ENCODE data around the gene ARG2.
"Not testable (repeated sequence)": the region's sequence is repeated elsewhere in the genome, so short reads cannot be mapped to it uniquely, and the experiment has no call there.

Gene ARG2

GRCh38 chr14:67586369-67586768 is 33.4 kb upstream of the ARG2 start:
- no peak for DNase-seq

- DNase-seq = no peak
Observed at GRCh38 chr14:67589204-67589770, 30.4 kb upstream of the ARG2 start.

- not testable (repeated sequence) for DNase-seq
Observed at GRCh38 chr14:67593650-67594049, 26.1 kb upstream of the ARG2 start.

GRCh38 chr14:67595392-67595791 is 24.3 kb upstream of the ARG2 start:
- DNase-seq = no peak

DNA sequence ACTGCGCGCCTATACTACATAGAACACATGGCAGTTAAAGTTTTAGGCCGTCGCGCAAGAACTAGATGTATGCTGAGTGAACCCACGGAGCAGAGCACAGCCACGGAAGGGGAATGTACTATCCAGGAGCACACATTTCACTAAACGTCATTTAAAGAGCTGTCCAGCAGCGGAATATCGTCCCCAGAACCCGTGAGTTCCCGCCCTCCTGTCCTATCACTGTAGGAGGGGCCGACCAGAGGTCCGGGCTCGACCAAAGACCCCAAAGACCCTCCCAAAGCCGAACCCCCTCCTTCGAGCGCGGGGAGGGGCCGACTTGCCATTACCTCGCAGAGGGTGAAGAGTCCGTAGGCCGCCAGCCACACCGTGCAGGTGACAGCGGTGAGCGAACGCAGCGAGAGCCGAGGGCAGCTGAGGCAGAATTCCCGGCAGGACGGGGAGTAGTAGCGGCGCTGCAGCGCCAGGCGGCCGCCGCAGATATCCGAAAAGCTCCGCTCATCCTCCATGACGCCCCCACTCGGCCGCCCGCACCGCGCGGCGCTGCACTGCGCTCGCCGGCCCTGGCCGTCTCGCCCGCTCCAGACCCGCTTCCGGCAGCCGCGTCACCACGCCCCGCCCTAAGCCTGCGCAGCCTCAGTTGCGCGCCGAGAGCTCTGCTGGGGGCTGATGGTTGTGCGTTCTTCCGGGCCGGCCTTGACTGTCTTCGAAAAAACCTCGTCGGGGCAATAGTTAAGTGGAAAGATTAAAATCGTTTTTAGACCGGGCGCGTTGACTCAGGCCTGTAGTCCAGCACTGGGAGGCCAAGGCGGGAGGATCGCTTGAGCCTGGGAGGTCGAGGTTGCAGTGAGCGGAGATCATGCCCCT is 19.8 kb upstream of the ARG2 start, which contains the start of gene PIGH:
Gene PIGH, minus strand, starts transcription at position 571 of the 864 bp plus-strand sequence. Its CDS starts 65 bp downstream, at position 506.
- DNase-seq = peak; percentile 87 to 92

DNA sequence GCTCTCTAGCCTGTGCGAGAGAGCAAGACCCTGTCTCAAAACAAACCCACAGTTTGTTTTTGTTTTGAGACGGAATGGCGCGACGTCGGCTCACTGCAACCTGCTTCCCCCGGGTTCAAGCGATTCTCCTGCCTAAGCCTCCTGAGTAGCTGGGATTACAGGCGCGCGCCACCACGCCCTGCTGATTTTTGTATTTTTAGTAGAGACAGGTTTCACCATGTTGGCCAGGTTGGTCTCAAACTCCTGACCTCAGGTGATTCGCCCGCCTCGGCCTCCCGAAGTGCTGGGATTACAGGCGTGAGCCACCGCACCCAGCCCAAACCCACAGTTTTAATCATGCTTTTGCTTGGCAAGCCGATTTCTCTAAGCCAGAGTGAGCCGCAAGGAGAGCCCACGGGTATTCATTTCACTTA is 19.2 kb upstream of the ARG2 start:
- DNase-seq = not testable (repeated sequence)

DNA sequence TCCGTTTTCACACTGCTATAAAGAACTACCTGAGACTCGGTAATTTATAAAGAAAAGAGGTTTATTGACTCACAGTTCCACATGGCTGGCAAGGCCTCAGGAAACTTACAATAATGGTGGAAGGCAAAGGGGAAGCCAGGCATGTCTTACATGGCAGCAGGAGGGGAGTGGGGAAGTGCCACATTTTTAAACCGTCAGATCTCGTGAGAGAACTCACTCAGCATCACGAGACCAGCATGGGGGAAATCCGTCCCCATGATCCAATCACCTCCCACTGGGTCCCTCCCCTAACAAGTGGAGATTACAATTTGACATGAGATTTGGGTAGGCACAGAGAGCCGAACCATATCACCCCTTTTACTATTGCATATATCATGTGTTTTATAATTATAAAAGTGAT is 17.6 kb upstream of the ARG2 start:
- DNase-seq = no peak

DNA sequence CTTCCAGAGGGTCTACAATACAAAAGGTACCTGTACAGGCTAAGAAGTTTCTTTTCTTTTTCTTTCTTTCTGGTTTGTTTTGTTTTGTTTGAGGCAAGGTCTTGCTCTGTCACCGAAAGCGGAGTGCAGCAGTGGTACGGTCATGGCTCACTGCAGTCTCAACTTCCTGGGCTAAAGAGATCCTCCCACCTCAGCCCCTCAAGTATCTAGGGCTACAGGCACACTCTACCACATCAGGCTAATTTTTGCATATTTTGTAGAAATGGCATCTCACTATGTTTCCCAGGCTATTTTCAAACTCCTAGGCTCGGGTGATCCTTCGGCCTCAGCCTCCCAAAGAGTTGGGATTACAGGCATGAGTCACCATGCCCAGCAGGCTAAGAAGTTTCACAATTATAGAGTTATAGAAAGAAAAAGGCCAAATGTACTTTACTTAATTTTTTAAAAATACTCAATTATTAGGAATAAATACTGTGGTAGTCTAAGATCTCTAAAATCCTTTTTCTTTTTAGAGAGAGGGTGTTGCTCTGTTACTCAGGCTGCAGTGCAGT is 16.6 kb upstream of the ARG2 start:
- no peak for DNase-seq

- no peak for DNase-seq
Observed at GRCh38 chr14:67607646-67608045, 12.1 kb upstream of the ARG2 start.

- no peak for DNase-seq
Observed at GRCh38 chr14:67609642-67610310, 9.9 kb upstream of the ARG2 start.

DNA sequence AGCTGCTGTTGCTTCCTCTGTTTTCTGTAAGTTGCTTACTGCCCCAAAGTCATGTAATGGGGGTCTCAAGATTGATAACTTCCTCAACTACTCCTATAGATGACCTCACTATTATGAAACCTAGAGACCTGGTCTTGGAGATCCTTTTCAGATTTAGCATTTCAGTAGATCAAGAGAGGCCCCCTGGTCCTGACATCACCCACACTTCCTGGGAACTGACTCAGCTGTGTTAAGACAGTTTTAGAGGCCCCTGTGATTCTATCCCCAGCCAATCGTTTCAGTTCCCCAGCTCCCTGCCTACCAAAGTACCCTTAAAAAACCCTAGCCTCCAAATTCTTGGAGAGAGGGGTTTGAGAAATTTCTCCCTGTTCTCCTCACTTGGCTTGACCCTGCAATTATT is 9.2 kb upstream of the ARG2 start:
- no peak for DNase-seq

GRCh38 chr14:67618617-67619063 is 1.1 kb upstream of the ARG2 start:
- peak; percentile 67 to 86 for DNase-seq

- peak; percentile 38 to 70 for DNase-seq
Observed at GRCh38 chr14:67620217-67620785, 581 bp downstream of the ARG2 start.

- no peak for DNase-seq
Observed at GRCh38 chr14:67622675-67623074, 3.0 kb downstream of the ARG2 start.

DNA sequence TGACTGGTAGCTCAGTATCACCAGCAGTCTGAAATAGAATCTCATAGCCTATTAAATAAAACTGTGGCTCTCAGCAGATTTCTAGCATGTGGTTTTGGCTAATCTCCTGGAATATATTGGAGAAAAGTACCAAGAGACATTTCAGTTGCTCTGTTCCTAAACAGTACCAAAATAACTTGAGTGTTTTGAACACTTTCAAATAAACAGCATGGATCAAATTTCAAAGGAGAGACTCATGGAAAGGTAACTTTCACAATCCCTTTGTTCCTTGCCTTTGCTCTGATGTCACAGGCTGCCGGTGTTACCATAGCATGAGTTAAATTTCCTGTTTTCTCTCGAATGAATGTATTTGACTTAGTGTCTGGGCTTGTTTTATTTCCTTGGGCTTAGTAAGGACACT is 3.4 kb downstream of the ARG2 start:
- DNase-seq = no peak

DNA sequence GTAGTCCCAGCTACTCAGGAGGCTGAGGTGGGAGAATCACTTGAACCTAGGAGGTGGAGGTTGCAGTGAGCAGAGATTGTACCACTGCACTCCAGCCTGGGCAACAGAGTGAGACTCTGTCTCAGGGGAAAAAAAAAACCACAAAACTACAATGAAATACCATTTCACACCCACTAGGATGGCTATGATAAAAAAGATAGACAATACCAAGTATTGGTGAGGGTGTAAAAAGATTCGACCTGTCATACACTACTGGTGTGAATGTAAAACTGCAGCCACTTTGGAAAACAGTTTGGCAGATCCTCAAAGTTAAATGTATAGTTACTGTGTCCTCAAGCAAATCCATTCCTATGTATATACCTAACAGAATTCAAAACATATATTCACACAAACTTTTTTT is 6.4 kb downstream of the ARG2 start:
- not testable (repeated sequence) for DNase-seq

DNA sequence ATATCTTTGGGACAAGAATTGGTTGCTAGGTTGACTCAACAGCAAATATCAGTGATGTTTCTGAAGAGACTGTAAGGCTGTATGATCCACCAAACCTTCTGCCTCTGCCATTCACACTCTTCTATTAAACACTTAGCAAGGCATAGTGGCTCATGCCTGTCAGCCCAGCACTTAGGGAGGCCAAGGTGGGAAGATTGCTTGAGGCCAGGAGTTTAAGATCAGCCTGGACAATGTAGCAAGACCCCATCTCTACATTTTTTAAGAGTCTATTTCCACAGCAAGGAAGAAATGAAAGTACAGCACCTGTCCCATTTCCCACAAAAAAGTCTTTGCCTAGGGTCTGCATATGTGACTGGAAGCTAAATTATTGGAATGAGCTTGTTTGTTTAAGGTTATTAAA is 7.8 kb downstream of the ARG2 start:
- no peak for DNase-seq

GRCh38 chr14:67630186-67630585 is 10.5 kb downstream of the ARG2 start:
- DNase-seq = no peak

GRCh38 chr14:67630938-67631337 is 11.2 kb downstream of the ARG2 start:
- no peak for DNase-seq

DNA sequence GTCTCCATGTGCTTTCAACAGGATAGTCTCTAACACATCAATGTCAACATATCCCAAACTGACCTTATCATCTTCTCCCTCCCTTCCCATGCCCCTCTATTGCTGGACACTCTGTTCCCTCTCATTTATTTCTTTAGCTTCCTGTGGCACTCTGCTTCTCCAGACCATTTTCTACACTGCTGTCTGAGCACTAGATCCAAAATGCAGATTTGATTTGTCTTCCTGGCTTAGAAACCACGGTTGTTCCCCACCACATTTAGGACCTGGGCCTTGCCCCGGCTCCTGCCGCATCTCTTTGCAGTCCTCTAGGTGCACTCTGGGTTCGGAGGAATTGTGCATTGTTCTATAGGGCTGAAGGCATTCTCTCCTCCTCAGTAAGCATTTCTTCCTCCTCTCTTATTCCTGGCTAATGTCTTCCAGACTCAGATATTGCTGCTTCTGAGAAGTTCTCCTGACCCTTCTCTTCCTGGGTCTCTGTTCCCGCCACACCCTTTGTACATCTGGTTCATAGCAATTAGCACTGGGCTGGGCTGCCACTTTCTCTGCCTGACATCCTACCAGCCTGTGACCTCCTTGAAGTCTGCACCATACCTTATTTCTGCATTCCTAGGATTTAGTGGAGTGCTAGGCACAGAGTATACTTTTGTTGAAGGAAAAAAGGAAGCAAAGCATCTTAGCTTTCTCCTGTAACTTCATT is 13.9 kb downstream of the ARG2 start:
- DNase-seq = no peak

GRCh38 chr14:67636361-67636919 is 16.7 kb downstream of the ARG2 start:
- DNase-seq = peak in 1 of 2 experiments; percentile 62

DNA sequence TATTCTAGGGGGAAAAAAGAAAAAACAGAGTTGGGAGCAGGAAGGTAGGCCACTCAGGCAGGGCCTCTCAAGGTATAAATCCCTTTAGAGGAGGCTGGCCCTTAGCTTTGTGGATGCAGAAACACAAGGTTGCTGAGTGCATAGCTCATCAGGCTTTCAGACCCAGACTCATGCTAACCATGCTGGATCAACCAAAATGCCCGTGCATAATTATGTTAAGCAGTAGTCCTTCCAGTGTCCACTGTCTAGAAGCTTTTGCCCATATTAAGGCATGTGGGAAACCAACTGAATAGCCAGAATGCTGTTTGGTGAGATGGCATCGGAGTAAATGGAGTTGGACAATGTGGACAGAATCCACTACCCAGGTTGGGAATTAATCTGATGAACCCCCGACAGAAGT is 18.9 kb downstream of the ARG2 start:
- DNase-seq = no peak

Measured in NCI-H524 (cell line).